ENCODE measurements around the gene TLL1.

- TF ChIP-seq RAD21 (IDR thresholded peaks at IDR 0.05; ENCODE audit: low read depth) (no peak), POLR2A (IDR thresholded peaks at IDR 0.05; ENCODE audit: borderline replicate concordance, extremely low read depth, insufficient read depth, insufficient read length) (no peak), TCF7L2 (IDR thresholded peaks at IDR 0.05; ENCODE audit: borderline replicate concordance, extremely low read depth, insufficient read depth, insufficient read length) (no peak), CTCF (IDR thresholded peaks at IDR 0.05 in 2 of 3, conservative IDR thresholded peaks at IDR 0.05 in 1 of 3; ENCODE audit: borderline replicate concordance in 1 of 3, insufficient read depth in 1 of 3, low read depth in 2 of 3, low read length in 2 of 3) (no peak), SRF (IDR thresholded peaks at IDR 0.05; ENCODE audit: low read depth) (no peak), EZH2phosphoT487 (IDR thresholded peaks at IDR 0.05; ENCODE audit: borderline replicate concordance) (no peak), FOSL1 (IDR thresholded peaks at IDR 0.05; ENCODE audit: low read depth) (no peak), REST (IDR thresholded peaks at IDR 0.05; ENCODE audit: low read depth) (no peak)
These were observed 92.5 kb downstream of the TLL1 start for GRCh38 chr4:165965503-165965902.

Data from HCT116 (cell line).